Measurements from ENCODE around the gene GCLM. TPM values are rescaled to one million over a fixed set of nuclear protein-coding genes. Genes with fewer than 3 reads are reported as not detected.
A peak's percentile ranks its signal among the peaks of the same experiment; 100 is the strongest.
"Not testable (repeated sequence)": the region's sequence is repeated elsewhere in the genome, so short reads cannot be mapped to it uniquely, and the experiment has no call there.

Gene GCLM
- total RNA-seq, 1 donor from 2014 or later = 20.2 TPM

DNA sequence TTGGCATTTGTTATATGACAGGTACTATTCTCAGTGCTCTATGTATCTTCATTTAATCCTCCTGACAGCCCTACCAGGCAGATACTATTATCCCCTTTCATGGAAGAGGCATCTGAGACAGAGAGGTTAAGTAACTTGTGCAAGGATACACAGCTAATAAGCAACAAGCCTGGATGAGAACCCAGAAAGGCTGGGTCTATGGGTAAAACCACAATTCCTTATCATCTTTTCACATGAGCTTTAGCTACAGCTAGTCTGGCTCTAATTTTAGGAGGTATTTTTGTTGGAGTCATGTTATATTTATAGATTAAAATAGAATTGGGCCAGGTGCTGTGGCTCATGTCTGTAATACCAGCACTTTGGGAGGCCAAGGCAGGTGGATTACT, 57.9 kb downstream of the GCLM start:
- intact Hi-C loops (cut with micrococcal nuclease) = no loop called here
- Mint-ChIP-seq H3K9me3 (no peaks in the 10 kb centered on the region), H3K27me3 (ENCODE audit: insufficient read depth) (peaks cover 10% of the 10 kb centered on the region), H3K4me1 (ENCODE audit: low read depth) (peaks cover 11% of the 10 kb centered on the region), H3K4me3 (no peak overlapping the region), H3K36me3 (ENCODE audit: low read depth) (no peaks in the 10 kb centered on the region), H3K27ac (no peak overlapping the region)
- DNase-seq (ENCODE audit: low spot score) = no peak

DNA sequence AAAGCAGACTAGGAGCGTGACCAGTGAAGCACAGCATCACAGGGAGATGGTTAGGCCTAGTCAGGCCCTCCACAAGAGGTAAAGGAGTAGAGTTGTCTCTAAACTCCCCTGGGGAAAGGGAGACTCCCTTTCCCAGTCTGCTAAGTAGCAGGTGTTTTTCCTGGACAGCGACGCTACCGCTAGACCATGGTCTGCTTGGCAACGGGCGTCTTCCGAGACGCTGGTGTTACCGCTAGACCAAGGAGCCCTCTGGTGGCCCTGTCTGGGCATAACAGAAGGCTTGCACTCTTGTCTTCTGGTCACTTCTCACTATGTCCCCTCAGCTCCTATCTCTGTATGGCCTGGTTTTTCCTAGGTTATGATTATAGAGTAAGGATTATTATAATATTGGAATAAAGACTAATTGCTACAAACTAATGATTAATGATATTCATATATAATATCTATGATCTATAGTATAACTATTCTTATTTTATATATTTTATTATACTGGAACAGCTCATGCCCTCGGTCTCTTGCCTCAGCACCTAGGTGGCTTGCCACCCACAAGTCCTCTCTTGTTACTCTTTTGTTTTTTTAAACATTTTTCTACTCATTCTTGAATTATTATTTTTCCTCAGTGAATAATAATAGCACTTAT, 58.4 kb downstream of the GCLM start:
- not testable (repeated sequence) for H3K36me3 Mint-ChIP-seq (ENCODE audit: low read depth); H3K27me3 Mint-ChIP-seq (ENCODE audit: insufficient read depth); H3K4me3 Mint-ChIP-seq; H3K9me3 Mint-ChIP-seq; H3K27ac Mint-ChIP-seq
- H3K4me1 Mint-ChIP-seq (ENCODE audit: low read depth) = peaks cover 15% of the 10 kb centered on the region
- peak; percentile 14 for DNase-seq (ENCODE audit: low spot score)
- intact Hi-C loops (cut with micrococcal nuclease) = loop anchor here (1.0 kb wide), 1 partner anchor 222 kb away; no protein-coding TSS in a partner anchor

DNA sequence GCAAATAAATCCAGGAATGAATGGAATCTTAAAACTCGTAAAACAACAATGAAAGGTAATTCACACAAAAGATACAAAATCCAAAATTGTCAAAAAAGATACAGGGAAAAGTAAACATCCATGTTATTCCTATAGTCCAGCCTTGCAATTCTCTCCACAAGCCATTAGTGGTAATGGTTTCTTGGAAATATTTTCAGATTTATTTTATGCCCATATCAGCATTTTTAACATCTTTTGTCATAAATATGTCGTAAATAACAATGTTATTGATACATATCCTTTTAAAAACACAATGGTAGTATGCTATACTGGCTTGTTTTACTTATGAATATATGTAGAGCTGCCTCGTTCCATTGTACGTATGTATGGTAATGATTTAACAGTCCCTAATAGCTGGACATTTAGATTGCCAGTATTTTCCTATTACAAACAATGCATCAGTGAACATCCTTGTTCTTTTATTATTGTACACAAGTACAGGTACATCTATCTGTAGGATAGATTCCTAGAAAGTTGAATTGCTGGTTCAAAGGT, 60.8 kb downstream of the GCLM start:
- intact Hi-C loops (cut with micrococcal nuclease) = loop anchor here (5.0 to 10.0 kb wide), 5 partner anchors 131 to 1364 kb away; partner anchors contain the start of genes BCAR3, DIPK1A, EVI5 and GFI1
- H3K4me1 Mint-ChIP-seq (ENCODE audit: low read depth) = peaks cover 30% of the 10 kb centered on the region
- peak overlapping the region; percentile 91 for H3K4me3 Mint-ChIP-seq
- peaks cover 2% of the 10 kb centered on the region for H3K27me3 Mint-ChIP-seq (ENCODE audit: insufficient read depth)
- no peak for DNase-seq (ENCODE audit: low spot score)
- H3K27ac Mint-ChIP-seq = peak overlapping the region; percentile 96
- H3K36me3 Mint-ChIP-seq (ENCODE audit: low read depth) = no peaks in the 10 kb centered on the region
- H3K9me3 Mint-ChIP-seq = no peaks in the 10 kb centered on the region

DNA sequence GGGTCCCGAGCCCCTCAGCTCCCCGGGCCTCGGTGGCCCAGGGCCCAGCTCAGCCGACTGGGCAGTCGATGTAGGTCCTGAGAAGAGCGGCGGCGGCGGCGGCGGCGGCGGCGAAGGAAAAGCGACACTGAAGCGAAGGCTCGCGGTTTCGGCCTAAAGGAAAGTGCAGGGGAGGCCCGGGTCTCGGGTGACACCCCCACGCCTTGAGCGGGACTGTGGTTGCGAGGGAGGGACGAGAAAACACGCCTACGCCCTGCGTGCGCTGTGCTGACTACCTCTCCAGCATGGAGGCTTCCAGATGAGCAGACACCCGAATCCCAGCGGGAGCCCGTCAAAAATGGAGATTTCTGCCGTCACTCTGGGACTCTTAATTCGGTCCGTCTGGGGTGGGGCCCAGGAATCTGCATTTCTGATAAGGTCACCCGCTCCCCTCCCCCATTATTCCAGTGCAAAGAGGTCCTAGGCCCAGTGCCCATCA, 61.4 kb downstream of the GCLM start:
- intact Hi-C loops (cut with micrococcal nuclease) = loop anchor here (1.0 to 10.0 kb wide), 13 partner anchors 31 to 1363 kb away; partner anchors contain the start of genes ABCD3, BCAR3, DIPK1A and DNTTIP2
- Mint-ChIP-seq H3K36me3 (ENCODE audit: low read depth) (no peaks in the 10 kb centered on the region), H3K27ac (peak overlapping the region; percentile 96), H3K27me3 (ENCODE audit: insufficient read depth) (peaks cover 2% of the 10 kb centered on the region), H3K9me3 (no peaks in the 10 kb centered on the region), H3K4me1 (ENCODE audit: low read depth) (peaks cover 30% of the 10 kb centered on the region), H3K4me3 (peak overlapping the region; percentile 91)
- peak; percentile 59 for DNase-seq (ENCODE audit: low spot score)

DNA sequence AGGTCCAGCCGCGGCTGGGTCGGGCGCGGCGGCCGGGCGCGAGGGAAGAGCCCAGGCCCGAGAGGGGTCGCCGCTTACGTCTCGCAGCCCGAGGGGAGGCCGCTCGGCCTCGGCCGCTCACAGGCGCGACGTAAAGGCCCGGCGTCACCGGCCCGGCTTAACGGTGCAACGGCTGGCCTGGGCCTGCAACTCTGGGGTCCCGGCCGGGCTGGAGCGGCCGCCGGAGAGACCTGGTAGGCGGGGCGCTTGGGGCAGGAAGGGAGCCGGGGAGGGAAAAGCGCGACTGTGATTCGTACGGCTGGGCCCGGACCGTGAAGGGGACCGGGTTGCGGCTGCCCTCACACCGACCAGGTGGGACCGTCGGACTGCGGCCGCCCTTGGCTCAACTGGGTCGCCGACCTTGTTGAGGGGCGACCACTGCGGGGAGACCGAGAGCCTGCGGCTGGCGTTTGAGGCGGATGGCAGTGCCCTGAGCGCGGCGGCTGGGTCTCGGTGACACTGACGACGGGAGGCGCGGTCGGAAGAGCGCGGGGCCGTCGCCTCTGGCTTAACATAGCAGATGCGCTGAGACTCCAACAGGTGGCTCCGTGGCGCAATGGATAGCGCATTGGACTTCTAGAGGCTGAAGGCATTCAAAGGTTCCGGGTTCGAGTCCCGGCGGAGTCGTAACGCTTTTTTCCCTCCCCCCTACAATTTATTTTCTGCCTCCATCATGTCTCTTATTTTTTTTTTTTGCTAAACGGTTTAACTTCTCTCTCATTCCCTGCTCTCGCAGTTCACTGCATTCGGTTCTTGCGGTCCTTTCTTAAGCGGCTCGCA, 62.0 kb downstream of the GCLM start:
- Mint-ChIP-seq H3K9me3 (no peaks in the 10 kb centered on the region), H3K36me3 (ENCODE audit: low read depth) (no peaks in the 10 kb centered on the region), H3K27ac (peak overlapping the region; percentile 96), H3K4me1 (ENCODE audit: low read depth) (peaks cover 30% of the 10 kb centered on the region), H3K27me3 (ENCODE audit: insufficient read depth) (peaks cover 2% of the 10 kb centered on the region), H3K4me3 (peak overlapping the region; percentile 91)
- peak; percentile 84 for DNase-seq (ENCODE audit: low spot score)
- intact Hi-C loops (cut with micrococcal nuclease) = loop anchor here (1.0 to 10.0 kb wide), 13 partner anchors 32 to 1362 kb away; partner anchors contain the start of genes ABCD3, BCAR3, DIPK1A and DNTTIP2

DNA sequence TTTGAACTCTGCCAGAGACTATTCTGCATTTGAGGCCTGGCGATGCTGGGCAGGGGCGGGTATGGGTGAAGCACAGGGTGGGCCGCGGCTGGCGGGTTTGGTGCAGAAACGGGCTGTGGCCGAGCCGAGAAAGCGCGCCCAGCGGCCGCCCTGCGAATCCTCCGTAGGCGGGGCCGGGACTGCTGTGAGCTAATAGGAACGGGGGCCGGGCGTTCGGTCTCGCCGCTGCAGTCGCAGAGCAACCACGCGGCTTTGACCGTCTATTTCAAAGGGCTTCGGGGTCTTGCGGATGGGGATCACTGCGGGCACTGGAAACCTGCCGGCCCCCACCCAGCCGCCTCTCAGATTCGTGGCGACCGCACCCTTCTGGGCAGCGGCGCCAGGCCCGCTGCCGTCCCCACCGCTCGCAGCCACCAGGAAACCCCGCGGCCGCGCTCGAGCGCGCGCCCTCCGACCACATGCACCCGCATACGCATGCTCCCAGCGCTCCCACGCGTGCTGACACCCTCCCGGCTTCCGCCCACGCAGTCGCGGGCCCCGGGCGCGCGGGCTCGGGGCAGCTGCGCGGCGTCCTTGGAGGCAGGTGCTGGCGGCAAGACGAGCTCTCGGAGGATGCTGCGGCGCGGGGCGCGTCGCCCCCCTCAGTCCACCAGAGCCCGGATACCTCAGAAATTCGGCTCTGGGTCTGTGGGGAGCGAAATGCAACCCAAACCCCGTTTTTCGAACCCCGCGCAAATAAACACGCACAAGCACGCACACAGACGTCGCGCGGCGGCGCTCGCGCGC, 62.8 kb downstream of the GCLM start:
- peak; percentile 80 for DNase-seq (ENCODE audit: low spot score)
- intact Hi-C loops (cut with micrococcal nuclease) = loop anchor here (2.0 to 10.0 kb wide), 7 partner anchors 129 to 1362 kb away; partner anchors contain the start of genes BCAR3, DIPK1A, EVI5 and GFI1
- peak overlapping the region; percentile 90 for H3K27ac Mint-ChIP-seq
- H3K27me3 Mint-ChIP-seq (ENCODE audit: insufficient read depth) = peaks cover 2% of the 10 kb centered on the region
- H3K4me3 Mint-ChIP-seq = peak overlapping the region; percentile 85
- H3K9me3 Mint-ChIP-seq = no peaks in the 10 kb centered on the region
- no peaks in the 10 kb centered on the region for H3K36me3 Mint-ChIP-seq (ENCODE audit: low read depth)
- peaks cover 30% of the 10 kb centered on the region for H3K4me1 Mint-ChIP-seq (ENCODE audit: low read depth)

DNA sequence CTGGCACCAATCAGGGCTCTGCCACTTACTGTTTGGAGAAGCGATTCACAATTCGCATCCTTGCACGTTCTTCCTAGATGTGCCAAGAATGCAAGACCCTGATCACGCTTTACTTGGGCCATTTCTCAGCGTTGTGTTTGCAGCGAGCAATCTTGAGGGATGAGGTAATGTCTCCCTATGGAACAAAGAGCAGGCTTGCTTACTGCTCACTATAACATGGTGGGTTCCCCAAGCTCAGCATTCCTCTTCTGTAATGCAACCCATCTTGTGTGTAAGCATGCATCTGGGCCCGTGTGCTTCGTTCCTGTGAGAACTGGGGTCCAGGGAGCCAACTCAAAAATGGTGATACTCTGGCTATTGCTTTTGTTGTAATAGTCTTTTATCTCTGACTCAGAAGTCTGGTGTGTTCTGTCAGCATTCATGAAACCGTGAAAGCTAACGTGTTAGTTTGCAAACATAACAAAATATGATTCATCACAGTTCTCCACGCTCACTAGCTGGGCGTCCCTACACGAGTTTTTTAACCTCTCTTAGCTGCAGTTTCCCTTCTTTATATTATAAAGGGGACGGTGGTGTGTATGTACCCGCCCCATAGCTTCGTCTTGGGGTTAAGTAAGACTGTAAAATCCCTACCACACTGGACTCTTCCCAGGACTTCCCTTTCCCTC, 63.6 kb downstream of the GCLM start:
- peaks cover 30% of the 10 kb centered on the region for H3K4me1 Mint-ChIP-seq (ENCODE audit: low read depth)
- peak overlapping the region; percentile 90 for H3K27ac Mint-ChIP-seq
- no peak for DNase-seq (ENCODE audit: low spot score)
- H3K4me3 Mint-ChIP-seq = peak overlapping the region; percentile 85
- intact Hi-C loops (cut with micrococcal nuclease) = loop anchor here (2.0 to 10.0 kb wide), 9 partner anchors 31 to 1361 kb away; partner anchors contain the start of genes BCAR3, DIPK1A, EVI5 and GFI1
- H3K9me3 Mint-ChIP-seq = no peaks in the 10 kb centered on the region
- H3K36me3 Mint-ChIP-seq (ENCODE audit: low read depth) = no peaks in the 10 kb centered on the region
- H3K27me3 Mint-ChIP-seq (ENCODE audit: insufficient read depth) = peaks cover 2% of the 10 kb centered on the region

DNA sequence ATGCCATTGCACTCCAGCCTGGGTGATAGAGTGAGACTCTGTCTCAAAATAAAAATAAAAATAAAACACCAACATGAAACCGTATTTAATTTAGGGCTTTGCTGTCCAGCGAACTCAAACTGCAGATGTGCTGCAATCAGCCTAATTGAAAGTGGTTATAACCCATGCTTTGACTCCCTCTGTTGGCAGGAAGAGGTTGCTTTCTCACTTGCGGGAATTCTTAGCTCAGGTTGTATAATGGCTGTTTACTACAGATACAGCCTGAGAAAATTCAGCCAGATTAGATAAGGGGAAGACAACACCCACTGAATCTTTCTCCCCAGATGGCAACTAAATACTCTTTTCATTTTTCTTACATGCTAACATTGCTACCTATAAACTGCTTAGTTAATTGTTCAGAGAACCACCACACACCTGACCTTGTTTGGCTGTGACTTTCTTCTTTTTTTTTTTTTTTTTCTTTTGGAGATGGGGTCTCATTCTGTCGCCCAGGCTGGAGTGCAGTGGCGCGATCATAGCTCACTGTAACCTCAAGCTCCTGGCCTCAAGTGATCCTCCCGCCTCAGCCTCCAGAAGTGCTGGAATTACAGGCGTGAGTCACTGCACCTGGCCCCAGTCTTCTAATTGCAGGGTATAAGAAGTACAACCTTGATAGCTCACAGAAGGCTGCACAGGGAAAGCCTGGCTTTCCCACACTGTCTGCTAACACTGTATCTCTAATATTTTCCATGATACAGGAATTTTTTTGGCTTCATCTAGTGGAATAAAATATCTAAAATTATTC, 64.8 kb downstream of the GCLM start:
- Mint-ChIP-seq H3K4me3 (no peak overlapping the region), H3K36me3 (ENCODE audit: low read depth) (no peaks in the 10 kb centered on the region), H3K27me3 (ENCODE audit: insufficient read depth) (peaks cover 2% of the 10 kb centered on the region), H3K27ac (no peak overlapping the region), H3K9me3 (no peaks in the 10 kb centered on the region), H3K4me1 (ENCODE audit: low read depth) (peaks cover 30% of the 10 kb centered on the region)
- peak; percentile 21 for DNase-seq (ENCODE audit: low spot score)
- intact Hi-C loops (cut with micrococcal nuclease) = loop anchor here (1.0 to 10.0 kb wide), 9 partner anchors 30 to 1360 kb away; partner anchors contain the start of genes BCAR3, DIPK1A, EVI5 and GFI1

DNA sequence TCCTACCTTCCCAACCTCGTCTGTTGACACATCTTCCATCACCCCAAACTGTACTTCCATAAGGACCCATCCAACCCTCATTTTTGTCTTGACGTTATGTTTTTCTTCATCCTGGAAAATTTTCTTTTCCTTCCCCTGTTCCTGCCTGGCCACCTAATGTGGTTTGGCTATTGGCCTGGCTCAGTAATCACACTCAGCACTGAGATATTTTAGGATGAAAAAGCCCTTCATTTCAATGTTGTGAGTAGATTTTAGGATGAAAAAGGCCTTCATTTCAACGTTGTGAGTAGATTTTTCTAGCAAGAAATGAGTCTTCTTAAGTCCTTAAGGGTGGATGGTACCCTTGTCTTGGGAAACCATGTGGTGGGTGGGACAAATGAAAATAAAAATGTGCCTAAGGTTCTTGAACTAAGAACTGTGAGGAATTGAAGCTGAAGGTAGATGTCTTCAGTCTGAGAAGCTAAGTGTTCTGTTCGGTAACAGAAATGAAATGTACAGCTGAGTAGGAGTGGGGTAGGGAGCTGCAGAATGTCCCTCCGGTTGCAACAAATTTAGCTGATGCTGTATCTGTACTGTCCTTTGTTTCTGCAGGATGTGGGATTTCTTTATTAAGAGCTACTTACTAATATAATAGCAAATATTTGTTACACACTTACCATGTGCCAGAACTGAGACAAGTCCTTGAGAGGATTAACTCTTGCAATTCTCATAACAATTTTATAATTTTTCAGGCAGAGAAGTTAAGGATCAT, 66.3 kb downstream of the GCLM start:
- Mint-ChIP-seq H3K27me3 (ENCODE audit: insufficient read depth) (peaks cover 2% of the 10 kb centered on the region), H3K4me3 (no peak overlapping the region), H3K4me1 (ENCODE audit: low read depth) (peaks cover 26% of the 10 kb centered on the region), H3K36me3 (ENCODE audit: low read depth) (no peaks in the 10 kb centered on the region), H3K27ac (no peak overlapping the region), H3K9me3 (no peaks in the 10 kb centered on the region)
- DNase-seq (ENCODE audit: low spot score) = no peak
- intact Hi-C loops (cut with micrococcal nuclease) = loop anchor here (10.0 kb wide), 2 partner anchors 1058 to 1358 kb away; partner anchors contain the start of genes EVI5 and GFI1

DNA sequence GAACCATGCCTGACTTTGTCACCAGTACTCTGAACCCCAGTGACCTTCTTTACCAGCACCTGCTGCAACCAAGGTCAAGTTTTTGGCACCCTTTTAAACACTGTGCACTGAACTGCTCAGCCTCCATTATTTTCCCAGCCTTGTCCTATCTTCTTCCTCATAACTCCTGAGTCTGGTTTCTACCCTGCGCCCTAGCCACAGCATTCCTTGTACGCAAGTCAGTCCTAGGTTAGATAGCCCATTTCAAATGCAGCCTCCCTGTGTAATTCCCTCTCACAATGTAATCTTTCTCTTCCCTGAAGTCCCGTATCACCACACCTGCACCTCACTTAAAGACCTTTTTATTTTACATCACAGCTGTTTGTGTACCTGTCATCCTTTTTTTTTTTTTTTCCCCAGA, 67.5 kb downstream of the GCLM start:
- intact Hi-C loops (cut with micrococcal nuclease) = loop anchor here (10.0 kb wide), 2 partner anchors 1057 to 1357 kb away; partner anchors contain the start of genes EVI5 and GFI1
- H3K27me3 Mint-ChIP-seq (ENCODE audit: insufficient read depth) = no peaks in the 10 kb centered on the region
- no peak overlapping the region for H3K27ac Mint-ChIP-seq
- H3K36me3 Mint-ChIP-seq (ENCODE audit: low read depth) = no peaks in the 10 kb centered on the region
- no peaks in the 10 kb centered on the region for H3K9me3 Mint-ChIP-seq
- no peak overlapping the region for H3K4me3 Mint-ChIP-seq
- DNase-seq (ENCODE audit: low spot score) = no peak
- H3K4me1 Mint-ChIP-seq (ENCODE audit: low read depth) = peaks cover 19% of the 10 kb centered on the region
